Effector memory CD4-positive, alpha-beta T cell (primary cell): ENCODE results near the gene ATXN7L2.

Experiments used
- DNase-seq, 3 donors: peaks; one replicate each; pipeline ENCODE4 v3.0.0-alpha.2; 2020
- H3K27ac ChIP-seq: 2 replicates; pipeline ENCODE4 v1.7.0; 2013; ENCODE audit warnings: mild to moderate bottlenecking, low read length, moderate library complexity; ENCODE audit not compliant: insufficient read depth, poor library complexity, severe bottlenecking
- H3K27me3 ChIP-seq: replicated peaks from 2 replicates; pipeline ENCODE4 v1.7.0; 2013; ENCODE audit warnings: mild to moderate bottlenecking, low read length; ENCODE audit not compliant: insufficient read depth, control insufficient read depth, poor library complexity, severe bottlenecking
- H3K36me3 ChIP-seq: 2 replicates; pipeline ENCODE4 v1.7.0; 2013; ENCODE audit warnings: mild to moderate bottlenecking, low read length, moderate library complexity; ENCODE audit not compliant: control insufficient read depth, insufficient read depth
- H3K4me1 ChIP-seq: 2 replicates; pipeline ENCODE4 v1.7.0; 2013; ENCODE audit warnings: low read length, mild to moderate bottlenecking; ENCODE audit not compliant: control insufficient read depth, insufficient read depth, poor library complexity, severe bottlenecking
- H3K4me3 ChIP-seq: 2 replicates; pipeline ENCODE4 v1.7.0; 2013; ENCODE audit warnings: low read length, low read depth, mild to moderate bottlenecking; ENCODE audit not compliant: insufficient read depth, poor library complexity, severe bottlenecking
- H3K9me3 ChIP-seq: 2 replicates; pipeline ENCODE4 v1.7.0; 2013; ENCODE audit warnings: mild to moderate bottlenecking, low read length, moderate library complexity; ENCODE audit not compliant: control insufficient read depth

Gene ATXN7L2

DNA sequence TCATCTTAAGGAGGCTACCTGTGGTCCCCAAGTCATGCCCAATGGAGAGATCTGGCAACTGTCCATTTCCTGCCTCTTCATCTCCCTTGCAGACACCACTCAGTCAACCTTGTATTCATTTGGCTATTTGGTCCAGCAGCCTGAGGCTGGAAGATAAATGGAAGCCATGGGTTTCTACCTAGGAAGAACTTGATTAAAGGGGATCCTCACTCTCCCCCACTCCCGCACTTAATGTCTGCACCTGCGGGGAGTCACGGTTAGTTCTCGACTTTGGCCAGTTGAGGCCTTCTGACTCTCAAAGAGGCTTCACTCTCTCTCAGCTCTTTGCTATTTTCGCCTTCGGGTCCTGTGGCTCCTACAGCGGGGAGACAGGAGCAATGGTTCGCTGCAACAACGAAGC lies 8.4 kb upstream of the ATXN7L2 start:
- H3K4me1 ChIP-seq: no peaks in the 10 kb centered on the region
- H3K27me3 ChIP-seq: peaks cover 14% of the 10 kb centered on the region
- H3K4me3 ChIP-seq: no peak overlapping the region
- H3K27ac ChIP-seq: no peak overlapping the region
- DNase-seq: no peak
- no peaks in the 10 kb centered on the region for H3K9me3 ChIP-seq
- H3K36me3 ChIP-seq: no peaks in the 10 kb centered on the region

GRCh38 chr1:109476825-109477224 lies 6.9 kb upstream of the ATXN7L2 start:
- Histone ChIP-seq H3K4me3 (no peak overlapping the region), H3K9me3 (no peaks in the 10 kb centered on the region), H3K27ac (no peak overlapping the region), H3K4me1 (no peaks in the 10 kb centered on the region), H3K27me3 (peaks cover 11% of the 10 kb centered on the region), H3K36me3 (no peaks in the 10 kb centered on the region)
- no peak for DNase-seq

- Histone ChIP-seq H3K27me3 (peaks cover 7% of the 10 kb centered on the region), H3K4me3 (no peak overlapping the region), H3K9me3 (no peaks in the 10 kb centered on the region), H3K36me3 (no peaks in the 10 kb centered on the region), H3K4me1 (peaks cover 1% of the 10 kb centered on the region), H3K27ac (no peak overlapping the region)
- DNase-seq: no peak
Measured at GRCh38 chr1:109477821-109478220, 5.9 kb upstream of the ATXN7L2 start.

GRCh38 chr1:109478806-109479205 lies 4.9 kb upstream of the ATXN7L2 start:
- H3K27ac ChIP-seq: no peak overlapping the region
- no peaks in the 10 kb centered on the region for H3K36me3 ChIP-seq
- H3K4me1 ChIP-seq: peaks cover 8% of the 10 kb centered on the region
- no peaks in the 10 kb centered on the region for H3K9me3 ChIP-seq
- DNase-seq: no peak
- peaks cover 7% of the 10 kb centered on the region for H3K27me3 ChIP-seq
- no peak overlapping the region for H3K4me3 ChIP-seq

GRCh38 chr1:109479311-109479710 lies 4.4 kb upstream of the ATXN7L2 start:
- H3K9me3 ChIP-seq: no peaks in the 10 kb centered on the region
- H3K4me3 ChIP-seq: no peak overlapping the region
- no peak for DNase-seq
- H3K27me3 ChIP-seq: peaks cover 7% of the 10 kb centered on the region
- H3K27ac ChIP-seq: no peak overlapping the region
- no peaks in the 10 kb centered on the region for H3K36me3 ChIP-seq
- peaks cover 9% of the 10 kb centered on the region for H3K4me1 ChIP-seq

DNA sequence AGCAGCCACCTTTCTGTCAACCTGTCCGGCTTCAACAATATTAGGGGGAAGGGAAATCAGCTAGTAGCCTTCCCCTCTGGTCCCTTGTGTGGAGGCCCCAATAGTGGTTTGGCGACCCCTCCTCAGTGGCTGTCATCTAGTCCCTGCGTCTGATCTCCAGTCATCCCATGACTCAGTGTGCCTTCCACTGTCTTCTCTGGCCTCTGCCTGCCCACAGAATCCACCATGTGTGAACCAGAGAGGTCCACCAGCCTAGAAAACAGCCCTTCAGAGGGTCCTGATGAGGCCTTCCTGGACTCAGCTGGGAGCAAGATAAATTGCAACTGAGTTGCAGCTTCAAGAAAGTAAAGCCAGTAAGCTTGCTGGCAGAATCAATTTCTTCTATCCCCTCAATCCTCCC lies 3.8 kb upstream of the ATXN7L2 start:
- peaks cover 7% of the 10 kb centered on the region for H3K27me3 ChIP-seq
- H3K4me3 ChIP-seq: no peak overlapping the region

DNA sequence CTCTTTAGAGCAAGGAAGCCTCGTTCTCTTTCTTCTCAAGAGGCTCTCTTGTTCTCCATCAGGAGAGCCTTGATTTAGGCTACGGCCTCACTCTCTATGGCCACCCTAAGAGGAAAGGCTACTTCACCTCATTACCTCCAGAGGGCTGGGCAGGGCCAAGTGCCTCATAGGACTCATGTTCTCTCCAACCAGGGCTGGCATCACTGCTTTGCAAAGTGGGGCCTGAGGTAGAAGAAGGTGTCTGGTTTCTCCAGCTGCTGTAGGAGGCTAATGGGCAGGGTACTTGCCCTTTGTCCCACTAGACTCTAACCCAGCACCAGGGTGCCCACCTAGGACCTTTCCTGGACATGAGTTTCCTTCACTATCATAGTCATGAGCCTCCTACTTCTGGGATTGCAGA lies 2.1 kb upstream of the ATXN7L2 start:
- H3K4me1 ChIP-seq: peaks cover 17% of the 10 kb centered on the region
- DNase-seq: no peak
- no peak overlapping the region for H3K27ac ChIP-seq
- no peaks in the 10 kb centered on the region for H3K9me3 ChIP-seq
- H3K36me3 ChIP-seq: no peaks in the 10 kb centered on the region
- no peak overlapping the region for H3K4me3 ChIP-seq
- H3K27me3 ChIP-seq: peaks cover 4% of the 10 kb centered on the region

More for the DNA sequence above, 3.8 kb upstream of the ATXN7L2 start:
- no peak for DNase-seq
- no peaks in the 10 kb centered on the region for H3K36me3 ChIP-seq
- no peak overlapping the region for H3K27ac ChIP-seq
- peaks cover 15% of the 10 kb centered on the region for H3K4me1 ChIP-seq
- H3K9me3 ChIP-seq: no peaks in the 10 kb centered on the region

DNA sequence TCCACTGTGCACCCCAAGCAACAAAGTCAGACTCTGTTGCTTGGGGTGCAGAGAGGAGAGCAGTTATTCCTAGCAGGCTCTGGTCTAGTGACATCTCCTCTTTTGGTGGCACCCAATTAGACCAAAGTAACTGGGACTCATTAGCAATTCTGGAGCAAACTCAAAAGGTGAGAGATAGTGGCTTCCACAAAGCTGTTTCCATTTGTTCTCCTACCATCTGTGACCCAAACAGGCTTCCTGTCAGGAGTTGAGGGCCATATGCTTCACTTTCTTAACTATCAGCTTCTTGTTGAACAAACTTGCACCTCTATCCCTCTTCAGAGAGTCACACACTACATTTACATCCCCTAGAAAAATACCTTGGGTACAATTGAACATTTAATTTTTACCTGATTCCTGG lies 1.5 kb upstream of the ATXN7L2 start:
- H3K4me1 ChIP-seq: peaks cover 17% of the 10 kb centered on the region
- H3K27ac ChIP-seq: peak overlapping the region; percentile 62
- H3K36me3 ChIP-seq: peaks cover 3% of the 10 kb centered on the region
- peaks cover 4% of the 10 kb centered on the region for H3K27me3 ChIP-seq
- no peak overlapping the region for H3K4me3 ChIP-seq
- no peaks in the 10 kb centered on the region for H3K9me3 ChIP-seq
- no peak for DNase-seq

- peak overlapping the region; percentile 79 for H3K4me3 ChIP-seq
- no peaks in the 10 kb centered on the region for H3K9me3 ChIP-seq
- peaks cover 9% of the 10 kb centered on the region for H3K36me3 ChIP-seq
- peak; percentile 23 to 42 (median 40) for DNase-seq
- H3K4me1 ChIP-seq: peaks cover 17% of the 10 kb centered on the region
- H3K27me3 ChIP-seq: peaks cover 3% of the 10 kb centered on the region
- H3K27ac ChIP-seq: peak overlapping the region; percentile 76
Measured at GRCh38 chr1:109482791-109483671, 674 bp upstream of the ATXN7L2 start.

- H3K9me3 ChIP-seq: no peaks in the 10 kb centered on the region
- H3K27ac ChIP-seq: peak overlapping the region; percentile 88
- no peaks in the 10 kb centered on the region for H3K27me3 ChIP-seq
- H3K4me1 ChIP-seq: peaks cover 17% of the 10 kb centered on the region
- DNase-seq: no peak
- H3K36me3 ChIP-seq: peaks cover 20% of the 10 kb centered on the region
- peak overlapping the region; percentile 84 for H3K4me3 ChIP-seq
Measured at GRCh38 chr1:109484519-109484975, 842 bp downstream of the ATXN7L2 start.
